Neural cell (in vitro differentiated cells): ENCODE data around the gene SPATA46.

Experiments
- EP300 ChIP-seq: fragments of 450-650 bp; conservative IDR thresholded peaks from 2 replicates; pipeline ENCODE4 v1.6.1; 2014; ENCODE audit warnings: antibody characterized with exemption, mild to moderate bottlenecking, moderate library complexity; ENCODE audit not compliant: poor library complexity, severe bottlenecking
- REST ChIP-seq: IDR thresholded peaks from 2 replicates; pipeline ENCODE4 v1.6.1; 2012; ENCODE audit warnings: borderline replicate concordance
- TAF1 ChIP-seq: IDR thresholded peaks from 2 replicates; pipeline ENCODE4 v1.6.1; 2012; ENCODE audit warnings: low read depth
- TF ChIP-seq, protein P1 (sequence below): fragments of 450-650 bp; IDR thresholded peaks from 2 replicates; pipeline ENCODE4 v1.5.1; 2014; ENCODE audit warnings: antibody characterized with exemption, mild to moderate bottlenecking, moderate library complexity; ENCODE audit not compliant: poor library complexity, severe bottlenecking

DNA sequence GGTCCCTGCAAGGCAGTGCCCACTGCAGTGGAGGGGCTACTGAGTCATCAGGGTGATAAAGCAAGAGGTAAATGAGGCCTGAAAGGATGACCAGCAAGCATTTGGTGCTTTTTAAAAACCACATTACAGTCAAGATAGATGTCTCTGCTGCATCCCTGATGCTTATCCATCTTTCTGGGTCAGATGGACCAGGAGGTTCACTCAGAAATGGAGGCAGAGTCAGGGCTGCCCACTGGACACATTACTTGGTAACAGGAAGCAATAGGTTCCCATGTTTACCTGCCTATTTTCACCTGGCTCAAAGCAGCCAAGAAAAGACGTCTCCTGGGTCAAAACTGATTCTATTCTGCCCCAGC lies 3.6 kb downstream of the SPATA46 start:
- TF ChIP-seq REST, result no peak
- no peak for TF ChIP-seq EP300
- TF ChIP-seq, protein P1, sequence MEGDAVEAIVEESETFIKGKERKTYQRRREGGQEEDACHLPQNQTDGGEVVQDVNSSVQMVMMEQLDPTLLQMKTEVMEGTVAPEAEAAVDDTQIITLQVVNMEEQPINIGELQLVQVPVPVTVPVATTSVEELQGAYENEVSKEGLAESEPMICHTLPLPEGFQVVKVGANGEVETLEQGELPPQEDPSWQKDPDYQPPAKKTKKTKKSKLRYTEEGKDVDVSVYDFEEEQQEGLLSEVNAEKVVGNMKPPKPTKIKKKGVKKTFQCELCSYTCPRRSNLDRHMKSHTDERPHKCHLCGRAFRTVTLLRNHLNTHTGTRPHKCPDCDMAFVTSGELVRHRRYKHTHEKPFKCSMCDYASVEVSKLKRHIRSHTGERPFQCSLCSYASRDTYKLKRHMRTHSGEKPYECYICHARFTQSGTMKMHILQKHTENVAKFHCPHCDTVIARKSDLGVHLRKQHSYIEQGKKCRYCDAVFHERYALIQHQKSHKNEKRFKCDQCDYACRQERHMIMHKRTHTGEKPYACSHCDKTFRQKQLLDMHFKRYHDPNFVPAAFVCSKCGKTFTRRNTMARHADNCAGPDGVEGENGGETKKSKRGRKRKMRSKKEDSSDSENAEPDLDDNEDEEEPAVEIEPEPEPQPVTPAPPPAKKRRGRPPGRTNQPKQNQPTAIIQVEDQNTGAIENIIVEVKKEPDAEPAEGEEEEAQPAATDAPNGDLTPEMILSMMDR, result no peak
- TF ChIP-seq TAF1, result no peak
